LNCaP clone FGC (cell line): Measurements from ENCODE around the gene ALDH16A1.

Experiments
- DNase-seq: peaks from one replicate; pipeline ENCODE4 v3.0.0-alpha.2; 2011; ENCODE audit warnings: low read depth
- H3K4me3 ChIP-seq: 2 replicates; pipeline ENCODE4 v1.5.1; 2011; ENCODE audit warnings: mild to moderate bottlenecking, low read depth, low read length, control low read depth
- CTCF ChIP-seq: IDR thresholded peaks from 2 replicates; pipeline ENCODE4 v1.5.1; 2012; ENCODE audit warnings: mild to moderate bottlenecking; ENCODE audit not compliant: control insufficient read depth, insufficient read depth; ENCODE audit errors: extremely low read depth

The ALDH16A1 gene

GRCh38 chr19:49453013-49453756 lies at the start of gene ALDH16A1:
TSS of gene ALDH16A1 (plus strand) at chr19:49453225. CDS start at chr19:49453332, 107 bp downstream.
- TF ChIP-seq CTCF = no peak
- H3K4me3 ChIP-seq = peak within 1 kb of the TSS; percentile 78
- peak; percentile 90 for DNase-seq

- H3K4me3 ChIP-seq = no peak overlapping the region
- DNase-seq = no peak
- TF ChIP-seq CTCF = no peak
Observed at GRCh38 chr19:49403404-49404187, 49.4 kb upstream of the ALDH16A1 start.

- H3K4me3 ChIP-seq = no peak overlapping the region
- no peak for DNase-seq
- TF ChIP-seq CTCF = no peak
Observed at GRCh38 chr19:49407079-49407478, 45.9 kb upstream of the ALDH16A1 start.

GRCh38 chr19:49407482-49408015 lies 45.5 kb upstream of the ALDH16A1 start:
- TF ChIP-seq CTCF = no peak
- no peak for DNase-seq
- H3K4me3 ChIP-seq = no peak overlapping the region

GRCh38 chr19:49408816-49409440 lies 44.1 kb upstream of the ALDH16A1 start:
- no peak for DNase-seq
- no peak for TF ChIP-seq CTCF
- H3K4me3 ChIP-seq = no peak overlapping the region

- H3K4me3 ChIP-seq = no peak overlapping the region
- no peak for DNase-seq
- TF ChIP-seq CTCF = no peak
Observed at GRCh38 chr19:49409441-49410029, 43.5 kb upstream of the ALDH16A1 start.
